ENCODE results near the gene PAK1.
"Not testable (repeated sequence)": the region's sequence is repeated elsewhere in the genome, so short reads cannot be mapped to it uniquely, and the experiment has no call there.

PAK1 gene

DNA sequence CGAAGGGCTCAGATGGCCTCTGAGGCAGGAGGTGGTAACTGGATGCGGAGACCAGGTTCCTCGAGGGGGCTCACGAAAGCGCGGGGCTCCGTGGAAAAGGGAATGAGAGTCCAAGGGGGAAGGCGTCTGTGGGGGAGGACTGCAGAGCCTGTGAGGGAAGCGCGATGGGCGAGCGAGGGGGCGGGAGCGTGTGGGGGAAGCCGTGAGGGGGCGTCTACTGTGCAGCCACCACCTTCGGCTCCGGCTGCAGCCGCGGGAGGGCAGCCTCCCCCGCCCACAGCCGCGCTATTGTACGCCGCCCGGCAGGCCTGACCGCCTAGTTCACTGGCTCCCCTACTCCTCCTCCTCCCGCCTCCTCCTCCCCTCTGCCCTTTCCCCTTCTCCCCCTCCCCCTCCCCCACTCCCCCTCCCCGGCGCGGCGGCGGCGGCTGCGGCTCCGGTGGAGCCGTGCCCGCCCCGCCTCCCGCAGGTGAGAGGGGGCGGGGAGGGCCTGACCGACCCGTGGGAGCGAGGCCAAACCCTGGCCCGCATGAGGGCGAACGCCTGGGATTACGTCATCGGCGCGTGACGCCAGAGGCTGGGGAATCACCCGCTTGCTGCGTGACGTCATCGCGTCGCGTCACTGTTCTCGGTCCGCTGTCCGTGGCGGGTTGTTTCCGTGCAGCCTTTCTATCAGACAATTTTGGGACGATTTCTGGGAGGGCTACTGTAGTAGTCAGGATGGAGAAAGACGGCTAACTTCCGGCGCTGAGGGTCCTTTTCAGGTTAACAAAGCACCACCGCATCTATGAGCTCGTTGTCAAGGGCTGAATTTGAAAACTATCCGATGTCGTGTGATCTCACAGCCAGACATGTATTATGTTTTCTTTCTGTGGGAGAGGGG is at the start of gene PAK1:
TSS of gene PAK1 (minus strand) at position 294 of the 883 bp plus-strand sequence. CDS start 81,574 bp downstream, outside the sequence.
- peak; percentile 89 for DNase-seq

GRCh38 chr11:77522215-77522614 is 48.3 kb upstream of the PAK1 start:
- no peak for DNase-seq

- no peak for DNase-seq
Observed at GRCh38 chr11:77519847-77520246, 46.0 kb upstream of the PAK1 start.

DNA sequence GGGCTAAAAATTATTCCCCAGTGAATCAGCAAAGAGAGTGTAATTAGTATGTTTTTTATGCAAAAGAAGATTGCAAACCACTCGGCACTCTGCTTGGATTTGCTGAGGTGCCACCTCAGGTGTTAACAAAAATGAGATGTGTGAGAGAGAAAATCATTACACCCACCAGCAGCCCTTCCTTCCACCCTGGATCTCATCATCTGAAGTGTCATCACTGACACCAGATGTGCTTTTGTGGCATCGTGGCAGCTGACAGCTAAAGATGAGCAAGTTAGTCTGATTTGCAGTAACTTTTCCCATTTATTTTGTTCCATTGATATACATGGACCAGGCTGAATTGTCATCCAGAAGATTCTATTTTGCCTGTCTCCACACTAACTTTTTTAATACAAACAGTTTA is 44.6 kb upstream of the PAK1 start:
- DNase-seq = no peak

- DNase-seq = no peak
Observed at GRCh38 chr11:77517753-77518152, 43.9 kb upstream of the PAK1 start.

DNA sequence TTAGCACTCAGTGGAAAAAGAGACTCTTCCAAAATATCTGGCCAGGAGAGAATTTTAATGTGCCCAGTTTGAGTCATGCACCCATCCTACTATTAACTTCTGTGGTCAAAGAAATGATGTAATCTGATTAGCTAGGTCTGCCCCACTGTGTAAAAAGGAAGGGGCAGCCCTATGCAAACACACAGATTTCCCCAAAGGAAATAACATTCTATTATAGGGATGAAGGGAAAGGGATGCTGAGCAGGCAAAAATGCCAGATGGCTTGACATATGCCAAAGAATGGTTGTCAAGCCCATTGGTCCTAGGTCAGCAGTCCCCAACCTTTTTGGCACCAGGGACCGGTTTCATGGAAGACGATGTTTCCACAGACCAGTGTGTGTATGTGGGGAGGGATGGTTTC is 43.3 kb upstream of the PAK1 start:
- no peak for DNase-seq

GRCh38 chr11:77515483-77515882 is 41.6 kb upstream of the PAK1 start:
- no peak for DNase-seq

DNA sequence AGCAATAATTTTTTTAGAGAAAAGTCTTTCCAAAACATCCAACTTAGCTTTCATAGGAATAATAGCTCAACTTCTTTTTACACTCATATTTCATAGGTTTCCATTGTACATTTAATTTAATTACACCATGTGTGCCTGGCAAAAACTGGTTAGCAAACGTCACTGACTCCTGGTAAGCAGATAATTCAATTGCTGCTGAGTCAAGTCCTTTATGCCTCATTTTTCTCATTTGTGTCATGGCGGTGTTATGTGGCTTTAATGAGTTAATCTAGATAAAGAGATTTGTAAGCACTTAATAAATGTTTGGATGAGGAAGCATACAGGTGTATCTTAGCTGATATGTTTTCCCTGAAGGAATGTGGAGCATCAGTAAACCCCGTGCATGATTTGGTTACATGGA is 41.2 kb upstream of the PAK1 start:
- DNase-seq = no peak

DNA sequence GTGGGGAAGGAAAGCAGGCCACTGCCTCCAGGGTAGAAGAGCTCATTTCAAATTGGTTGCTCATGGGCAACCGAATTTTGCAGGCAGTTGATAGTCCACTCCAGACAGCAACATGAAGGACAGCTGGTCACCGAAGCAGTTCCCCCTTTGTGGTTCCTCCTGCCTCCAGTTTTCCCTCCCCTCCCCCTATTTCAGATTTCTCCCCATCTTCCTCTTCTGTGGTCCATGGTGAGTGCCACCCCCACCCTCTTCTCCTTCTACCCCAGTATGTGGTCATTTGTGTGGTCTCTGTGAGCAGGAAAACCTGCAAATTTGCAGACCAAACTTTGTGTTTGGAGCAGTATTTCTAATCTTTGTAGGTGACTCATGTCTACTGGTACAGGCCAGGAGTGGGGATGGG is 38.2 kb upstream of the PAK1 start:
- DNase-seq = no peak

GRCh38 chr11:77510851-77511250 is 37.0 kb upstream of the PAK1 start:
- DNase-seq = no peak

GRCh38 chr11:77510095-77510494 is 36.2 kb upstream of the PAK1 start:
- DNase-seq = no peak

- no peak for DNase-seq
Observed at GRCh38 chr11:77508019-77508418, 34.1 kb upstream of the PAK1 start.

- no peak for DNase-seq
Observed at GRCh38 chr11:77506857-77507256, 33.0 kb upstream of the PAK1 start.

DNA sequence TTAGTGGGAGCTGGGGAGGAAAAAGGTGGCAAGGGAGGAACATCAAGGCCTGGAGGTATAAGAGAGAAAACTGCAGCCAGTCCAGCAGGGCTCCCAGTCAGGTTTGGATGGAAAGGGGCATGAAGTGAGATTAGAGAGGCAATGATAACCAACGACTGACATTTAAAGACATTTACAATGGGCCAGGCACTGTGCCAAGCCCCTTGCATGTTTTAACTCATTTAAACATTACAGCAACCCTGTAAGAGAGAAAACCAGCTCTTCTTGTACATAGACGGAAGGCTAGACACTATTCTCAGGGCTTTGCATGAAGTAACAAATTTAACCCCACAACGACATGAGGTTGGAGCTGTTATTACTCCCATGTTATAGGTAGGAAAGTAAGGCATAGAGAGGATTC is 32.1 kb upstream of the PAK1 start:
- DNase-seq = no peak

DNA sequence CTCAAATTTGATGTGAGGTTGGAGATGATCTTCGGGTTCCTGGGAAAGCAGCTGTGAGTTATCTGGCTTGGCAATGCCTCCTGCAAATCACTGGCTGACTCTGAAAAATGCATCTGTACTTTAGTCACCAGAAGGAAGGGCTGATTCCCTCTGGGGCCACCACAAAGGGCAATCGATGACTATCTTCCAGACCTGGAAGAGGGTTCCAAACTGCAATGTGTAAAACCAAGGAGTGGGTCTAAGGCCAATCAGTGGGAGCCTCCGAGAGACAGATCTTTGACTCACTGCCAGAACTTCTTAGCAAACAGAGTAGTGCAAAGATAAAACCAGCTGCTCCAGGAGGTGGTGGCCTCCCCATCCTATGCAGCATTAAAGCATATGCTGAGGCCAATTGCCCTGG is 29.1 kb upstream of the PAK1 start:
- DNase-seq = no peak

DNA sequence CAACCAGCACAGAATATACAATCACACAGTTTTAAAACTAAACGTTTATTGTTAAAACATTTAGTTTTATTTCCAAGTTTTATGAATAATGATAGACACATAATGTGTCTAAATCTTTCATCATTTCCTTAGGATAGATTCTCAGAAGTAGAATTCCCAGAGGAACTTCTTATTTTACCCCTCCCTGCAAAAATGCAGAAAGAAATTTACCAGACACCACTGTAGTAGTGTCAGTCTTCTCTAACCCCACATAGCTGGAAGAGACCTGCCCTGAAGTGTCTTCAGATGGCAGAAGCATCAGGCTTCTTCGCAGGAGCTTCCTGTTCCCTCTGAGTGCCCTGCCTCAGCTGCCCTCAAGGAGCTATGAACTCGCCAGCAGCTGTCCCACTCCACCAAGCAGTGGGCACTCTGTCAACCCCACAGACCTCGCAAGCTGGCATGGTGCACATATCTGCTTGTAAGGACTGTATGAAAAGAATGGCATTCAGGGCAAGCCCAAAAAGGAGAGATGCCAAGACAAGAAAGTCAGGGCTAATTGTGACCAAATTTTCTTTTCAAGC is 28.5 kb upstream of the PAK1 start:
- no peak for DNase-seq

- no peak for DNase-seq
Observed at GRCh38 chr11:77501758-77502157, 27.9 kb upstream of the PAK1 start.

DNA sequence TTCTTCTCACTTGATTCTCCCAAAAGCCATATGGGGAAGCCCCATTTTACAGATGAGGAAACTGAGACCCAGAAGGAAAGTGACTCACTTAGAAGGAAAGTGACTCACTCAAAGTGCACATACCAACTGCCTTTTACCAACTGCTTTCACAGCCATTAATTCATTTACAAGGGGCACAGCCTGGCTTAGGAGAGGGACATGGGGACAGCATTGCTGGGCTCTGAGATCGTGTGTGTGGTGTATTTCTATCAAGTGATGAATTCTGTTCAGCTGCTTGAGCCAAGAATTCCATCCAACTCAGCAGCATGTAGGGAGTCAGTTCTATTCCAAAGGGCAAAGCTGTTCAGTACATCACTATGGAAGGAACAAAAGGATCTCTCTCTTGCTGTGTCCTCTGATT is 23.5 kb upstream of the PAK1 start:
- no peak for DNase-seq

DNA sequence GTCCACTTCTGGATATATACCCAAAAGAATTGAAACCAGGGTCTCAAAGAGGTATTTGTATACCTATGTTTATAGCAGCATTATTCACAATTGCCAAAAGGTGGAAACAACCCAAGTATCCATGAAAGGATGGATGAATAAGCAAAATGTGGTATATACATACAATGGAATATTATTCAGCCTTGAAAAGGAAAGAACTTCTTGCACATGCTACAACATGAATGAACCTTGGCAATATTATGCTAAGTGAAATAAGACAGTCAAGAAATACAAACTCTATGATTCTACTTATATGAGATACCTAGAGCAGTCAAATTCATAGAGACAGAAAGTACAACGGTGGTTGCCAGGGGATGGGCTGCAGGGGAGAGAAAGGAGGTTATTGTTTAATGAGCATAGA is 21.6 kb upstream of the PAK1 start:
- no peak for DNase-seq

DNA sequence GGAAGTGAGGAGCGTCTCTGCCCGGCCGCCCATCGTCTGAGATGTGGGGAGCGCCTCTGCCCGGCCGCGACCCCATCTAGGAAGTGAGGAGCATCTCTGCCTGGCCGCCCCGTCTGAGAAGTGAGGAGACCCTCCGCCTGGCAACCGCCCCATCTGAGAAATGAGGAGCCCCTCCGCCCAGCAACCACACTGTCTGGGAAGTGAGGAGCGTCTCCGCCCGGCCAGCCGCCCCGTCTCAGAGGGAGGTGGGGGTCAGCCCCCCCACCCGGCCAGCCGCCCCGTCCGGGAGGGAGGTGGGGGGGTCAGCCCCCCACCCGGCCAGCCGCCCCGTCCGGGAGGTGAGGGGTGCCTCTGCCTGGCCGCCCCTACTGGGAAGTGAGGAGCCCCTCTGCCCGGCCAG is 16.1 kb upstream of the PAK1 start:
- not testable (repeated sequence) for DNase-seq

- DNase-seq = no peak
Observed at GRCh38 chr11:77487790-77488189, 13.9 kb upstream of the PAK1 start.

- DNase-seq = no peak
Observed at GRCh38 chr11:77479746-77480352, 6.0 kb upstream of the PAK1 start.

DNA sequence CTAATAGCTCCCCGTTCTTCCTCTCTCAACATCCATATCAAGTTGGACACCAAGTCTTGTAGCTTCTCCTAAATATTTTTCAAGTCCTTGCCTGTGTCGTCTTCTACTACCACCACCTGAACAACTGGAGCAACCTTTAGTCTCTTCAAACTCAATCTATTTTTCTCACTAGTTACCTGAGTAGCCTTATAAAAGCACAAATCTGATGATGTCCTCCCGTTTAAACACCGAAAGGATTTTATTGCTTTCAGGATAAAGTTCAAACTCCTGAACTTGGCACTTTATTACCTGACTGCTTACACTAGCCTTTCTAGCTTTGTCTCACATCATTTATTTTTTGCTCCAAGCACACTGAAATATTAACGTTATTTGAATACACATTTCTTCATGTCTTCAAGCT is 1.3 kb upstream of the PAK1 start:
- DNase-seq = no peak

GRCh38 chr11:77474684-77475060 is 778 bp upstream of the PAK1 start:
- no peak for DNase-seq
